GM15510 (cell line): Measurements from ENCODE around the gene ACSS3.

Experiments
- POLR2A ChIP-seq: IDR thresholded peaks from 3 replicates; pipeline ENCODE4 v1.6.1; 2011; ENCODE audit warnings: borderline replicate concordance; ENCODE audit not compliant: insufficient read length; ENCODE audit errors: extremely low read depth

Gene ACSS3, protein sequence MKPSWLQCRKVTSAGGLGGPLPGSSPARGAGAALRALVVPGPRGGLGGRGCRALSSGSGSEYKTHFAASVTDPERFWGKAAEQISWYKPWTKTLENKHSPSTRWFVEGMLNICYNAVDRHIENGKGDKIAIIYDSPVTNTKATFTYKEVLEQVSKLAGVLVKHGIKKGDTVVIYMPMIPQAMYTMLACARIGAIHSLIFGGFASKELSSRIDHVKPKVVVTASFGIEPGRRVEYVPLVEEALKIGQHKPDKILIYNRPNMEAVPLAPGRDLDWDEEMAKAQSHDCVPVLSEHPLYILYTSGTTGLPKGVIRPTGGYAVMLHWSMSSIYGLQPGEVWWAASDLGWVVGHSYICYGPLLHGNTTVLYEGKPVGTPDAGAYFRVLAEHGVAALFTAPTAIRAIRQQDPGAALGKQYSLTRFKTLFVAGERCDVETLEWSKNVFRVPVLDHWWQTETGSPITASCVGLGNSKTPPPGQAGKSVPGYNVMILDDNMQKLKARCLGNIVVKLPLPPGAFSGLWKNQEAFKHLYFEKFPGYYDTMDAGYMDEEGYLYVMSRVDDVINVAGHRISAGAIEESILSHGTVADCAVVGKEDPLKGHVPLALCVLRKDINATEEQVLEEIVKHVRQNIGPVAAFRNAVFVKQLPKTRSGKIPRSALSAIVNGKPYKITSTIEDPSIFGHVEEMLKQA

DNA sequence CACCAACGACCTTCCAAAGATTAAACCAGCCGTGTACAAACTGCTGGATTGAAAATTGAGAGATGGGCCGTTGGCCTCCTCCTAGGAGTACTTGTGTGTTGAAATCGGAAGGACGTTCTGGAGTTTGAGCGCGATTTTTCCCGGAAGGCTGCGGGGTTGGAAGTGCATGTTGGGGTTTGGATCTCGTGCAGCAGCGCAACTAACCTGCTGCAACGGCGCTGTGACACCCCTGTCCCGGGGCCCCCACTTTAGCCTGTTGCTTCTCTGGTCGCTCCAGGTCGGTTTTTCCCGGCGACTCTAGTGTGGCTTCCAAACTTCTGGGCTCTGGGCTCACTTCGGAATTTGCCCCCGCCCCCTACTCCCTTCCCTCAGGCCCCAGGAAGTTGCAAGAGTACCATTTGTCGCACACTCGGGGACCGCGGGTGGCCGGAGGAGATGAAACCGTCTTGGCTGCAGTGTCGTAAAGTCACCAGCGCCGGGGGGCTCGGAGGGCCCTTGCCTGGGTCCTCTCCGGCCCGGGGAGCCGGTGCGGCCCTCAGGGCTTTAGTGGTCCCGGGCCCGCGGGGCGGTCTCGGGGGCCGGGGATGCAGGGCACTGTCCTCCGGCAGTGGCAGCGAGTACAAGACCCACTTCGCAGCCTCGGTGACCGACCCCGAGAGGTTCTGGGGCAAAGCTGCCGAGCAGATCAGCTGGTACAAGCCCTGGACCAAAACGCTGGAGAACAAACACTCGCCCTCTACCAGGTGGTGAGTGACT, at the start of gene ACSS3:
Gene ACSS3 (plus strand): TSS at position 394 of the 756 bp plus-strand sequence. CDS start 42 bp downstream, at position 436.
- TF ChIP-seq POLR2A, result no peak

DNA sequence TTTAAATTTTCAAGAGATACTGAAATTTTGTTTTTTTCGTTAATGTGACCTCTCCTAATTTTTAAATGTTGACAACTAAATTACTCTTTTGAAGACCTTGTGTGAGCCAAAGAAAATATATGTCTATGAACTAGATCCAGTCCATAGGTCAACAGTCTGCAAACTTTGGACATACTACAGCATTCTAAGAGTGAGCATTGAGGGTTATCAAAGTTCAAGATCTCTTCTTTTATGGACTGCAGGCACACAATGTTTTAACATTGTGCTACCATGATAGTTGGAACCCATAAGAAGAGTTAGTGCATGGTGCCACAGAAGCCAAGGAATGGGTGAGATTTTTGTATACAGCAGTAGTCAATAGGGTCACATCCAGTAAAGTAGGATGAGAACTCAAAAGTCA, 43.0 kb upstream of the ACSS3 start:
- no peak for TF ChIP-seq POLR2A

DNA sequence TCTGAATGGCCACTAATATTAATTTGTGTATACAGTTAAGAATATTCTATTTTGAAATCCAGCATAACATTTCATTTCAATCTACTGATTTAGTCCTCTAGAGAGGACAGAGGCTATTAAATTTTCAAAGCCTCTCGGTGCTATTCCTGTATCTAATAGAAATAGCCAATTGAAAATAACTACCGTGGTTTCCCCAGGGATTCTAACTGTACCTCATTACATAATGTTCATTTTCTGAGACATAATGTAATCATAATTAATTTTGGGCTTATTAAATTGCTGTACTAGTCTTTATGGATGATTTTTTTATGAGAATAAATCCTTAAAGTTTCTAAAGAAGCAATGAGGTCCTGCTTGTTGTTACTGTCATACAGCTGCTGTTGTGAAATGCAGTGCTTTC, 38.6 kb upstream of the ACSS3 start:
- TF ChIP-seq POLR2A, result no peak

DNA sequence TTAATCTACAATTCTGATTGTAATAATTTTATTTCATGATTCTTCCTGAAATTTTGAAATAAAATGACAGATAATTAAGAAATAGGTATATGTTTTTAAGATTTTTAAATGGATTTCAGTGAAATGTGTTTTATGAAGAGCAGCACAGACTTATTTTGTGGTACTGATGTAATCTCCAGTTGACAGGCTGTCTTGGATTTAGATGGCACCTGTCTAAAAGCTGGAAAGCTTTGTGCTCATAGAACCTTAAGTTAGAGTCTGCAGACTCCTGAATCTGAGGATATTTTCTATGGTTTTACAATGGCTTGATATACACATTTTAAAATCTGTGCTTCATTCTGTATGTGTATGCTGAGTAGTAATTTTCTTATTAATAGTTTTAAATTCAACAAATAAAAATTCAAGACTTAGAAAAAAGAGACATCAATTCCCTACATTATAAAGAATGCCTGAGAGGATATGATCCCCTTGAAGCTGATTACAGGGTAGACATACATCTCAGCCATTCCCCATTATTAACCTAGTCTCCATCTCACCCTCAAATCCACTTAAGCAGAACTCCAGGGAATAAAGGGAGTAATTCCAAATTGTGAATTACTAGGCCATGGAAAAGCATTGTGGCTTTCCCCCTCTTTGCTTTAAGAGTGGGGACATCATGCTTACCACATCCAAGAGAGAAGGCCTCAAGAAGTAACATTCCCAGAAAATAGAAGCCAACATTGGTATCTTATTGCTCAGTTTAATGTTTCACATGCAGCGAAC, 33.7 kb upstream of the ACSS3 start:
- no peak for TF ChIP-seq POLR2A

DNA sequence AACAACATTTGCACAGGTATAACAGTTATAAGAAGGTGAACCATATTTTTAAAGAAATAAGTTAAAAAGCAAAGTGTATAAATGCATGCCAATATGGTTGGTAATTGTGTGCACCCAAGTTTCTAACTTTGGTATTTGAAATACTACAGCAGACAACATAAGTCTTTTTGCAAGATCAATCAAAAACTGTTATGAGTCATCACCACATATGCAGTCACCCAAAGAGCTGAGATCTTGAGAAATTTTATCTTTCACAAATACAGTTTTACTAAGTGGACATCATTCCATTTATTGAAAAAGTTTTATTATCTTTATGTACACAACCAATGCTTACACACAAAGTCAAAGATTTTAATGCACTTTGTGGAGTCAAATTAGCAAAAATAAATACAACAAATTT, 7.0 kb upstream of the ACSS3 start:
- TF ChIP-seq POLR2A, result no peak

DNA sequence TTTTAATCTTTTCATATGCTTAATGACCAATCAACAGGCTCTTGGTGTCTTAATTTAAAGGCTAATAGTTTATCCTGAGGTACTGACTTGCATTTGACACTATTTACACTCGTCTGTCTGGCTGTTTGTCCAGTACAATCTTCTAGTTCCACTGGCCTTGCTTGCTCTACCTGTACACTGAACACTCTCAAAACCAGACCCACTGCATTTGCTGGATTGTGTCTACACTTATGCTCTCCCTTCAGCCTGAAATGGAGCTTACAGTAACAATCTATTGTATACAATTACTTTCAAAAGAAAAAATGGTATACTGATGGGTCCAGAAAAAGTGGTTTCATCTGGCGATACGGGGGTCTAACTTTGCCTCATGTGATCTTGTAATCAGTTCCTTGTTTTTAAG, 2.3 kb upstream of the ACSS3 start:
- no peak for TF ChIP-seq POLR2A

DNA sequence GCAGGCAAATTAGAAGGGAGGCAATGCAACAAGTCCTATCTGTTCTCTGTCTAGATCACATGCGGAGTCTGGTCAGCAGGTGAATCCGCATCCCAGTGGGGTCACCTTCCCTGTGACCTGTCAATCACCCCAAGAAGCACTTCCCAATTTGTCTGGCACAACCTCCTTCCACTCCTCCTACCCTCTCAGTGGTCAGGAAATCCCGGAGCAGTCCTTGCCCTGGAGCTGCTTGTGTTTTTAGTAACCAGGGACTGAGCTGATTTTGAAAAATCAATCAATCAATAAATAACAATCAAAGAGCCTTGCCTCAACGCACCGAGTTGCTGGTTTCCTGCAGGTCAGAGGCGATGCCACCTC, 572 bp upstream of the ACSS3 start:
- TF ChIP-seq POLR2A, result no peak

DNA sequence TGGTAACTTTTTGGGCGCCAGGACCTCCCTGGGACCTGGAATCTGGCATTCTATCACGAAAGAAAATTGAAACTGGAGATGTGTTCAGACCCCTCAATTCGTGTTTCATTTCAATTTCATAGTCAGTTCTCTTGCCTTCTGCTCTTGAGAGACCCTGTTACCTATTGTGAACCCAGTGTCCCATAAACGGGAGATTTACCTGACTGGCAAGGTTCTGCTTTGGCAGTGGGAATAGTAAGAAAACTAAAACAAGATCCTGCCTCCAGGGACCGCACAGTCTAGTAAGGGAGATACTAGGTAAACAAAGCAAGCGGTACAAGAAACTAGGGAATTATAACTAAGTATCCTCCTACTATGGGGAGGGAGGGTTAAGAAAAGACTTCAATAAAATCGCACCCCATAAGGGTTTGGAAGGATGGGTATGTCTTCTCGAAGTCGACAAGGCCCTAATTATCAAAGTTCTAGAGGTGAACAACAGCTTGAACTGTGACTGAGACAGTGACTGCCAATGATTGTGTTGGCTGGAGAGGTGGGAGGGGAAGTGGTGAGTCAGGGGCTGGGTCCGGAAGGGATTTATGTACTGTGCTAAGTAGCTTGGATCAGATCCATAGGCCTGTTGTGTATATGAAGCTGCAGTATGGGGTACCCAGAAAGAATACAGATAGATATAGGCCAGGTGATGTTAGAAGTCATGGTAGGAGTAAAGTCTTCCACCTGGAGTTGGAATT, 754 bp downstream of the ACSS3 start:
- TF ChIP-seq POLR2A, result no peak

DNA sequence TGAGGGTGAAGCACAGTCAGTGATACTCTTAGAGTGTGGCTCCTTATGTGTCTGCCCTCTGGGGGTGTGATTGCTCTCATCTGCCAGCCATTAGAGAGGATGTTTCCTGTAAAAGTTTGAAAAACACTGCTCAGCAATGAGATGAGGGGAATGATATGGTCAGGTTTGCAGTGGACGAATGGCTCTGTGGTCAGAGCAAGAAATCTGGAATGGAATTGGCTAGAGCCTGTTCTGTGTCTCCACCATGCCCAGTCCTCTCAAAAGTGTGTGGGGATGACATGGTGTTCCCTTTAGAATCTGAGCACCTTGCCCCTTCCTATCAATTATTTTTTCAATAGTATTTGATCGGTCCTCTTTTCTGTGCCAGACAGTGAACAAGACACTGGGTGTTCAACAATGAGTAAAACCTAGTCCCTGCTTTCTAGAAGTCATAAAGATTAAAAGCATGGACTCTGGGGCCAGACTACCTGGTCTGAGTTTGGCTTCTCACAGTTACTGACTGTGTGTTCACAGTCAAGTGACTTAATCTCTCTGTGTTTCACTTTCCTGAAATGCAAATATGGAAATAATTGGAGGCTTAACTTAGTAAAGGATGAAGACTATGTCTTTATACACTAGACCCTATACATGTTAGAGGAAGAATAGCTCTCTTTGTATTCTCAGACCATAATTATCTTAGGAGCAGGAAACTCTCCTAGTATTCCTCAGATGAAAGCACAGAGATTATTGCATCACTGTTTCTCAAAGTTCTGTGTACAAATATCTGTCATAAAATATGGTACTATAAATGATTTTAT, 1.6 kb downstream of the ACSS3 start:
- no peak for TF ChIP-seq POLR2A

DNA sequence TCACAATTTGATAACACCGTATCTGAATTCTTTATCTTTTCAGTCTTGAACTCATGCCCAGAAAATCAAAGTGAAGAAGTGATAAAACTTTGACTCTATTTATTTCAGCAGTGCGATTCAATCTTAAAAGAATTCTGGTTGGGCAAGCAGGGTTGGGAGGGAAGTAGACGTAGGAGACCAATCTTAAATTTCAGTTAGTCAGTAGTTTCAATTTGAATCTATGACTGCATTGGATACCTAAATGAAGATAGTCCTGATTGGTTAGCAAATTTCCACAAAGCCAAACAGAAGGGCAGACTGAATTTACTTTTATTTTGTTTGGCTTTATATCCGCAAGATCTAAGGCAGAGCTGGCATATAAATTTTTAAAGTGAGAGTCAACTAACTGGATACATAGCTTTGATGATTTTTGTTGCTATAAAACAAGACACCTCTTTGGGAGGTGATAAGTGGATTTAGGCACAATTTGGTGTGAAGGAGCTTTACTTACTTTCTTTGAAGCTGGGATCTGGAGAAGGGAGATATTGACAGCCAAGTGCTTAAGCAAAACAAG, 2.6 kb downstream of the ACSS3 start:
- no peak for TF ChIP-seq POLR2A

DNA sequence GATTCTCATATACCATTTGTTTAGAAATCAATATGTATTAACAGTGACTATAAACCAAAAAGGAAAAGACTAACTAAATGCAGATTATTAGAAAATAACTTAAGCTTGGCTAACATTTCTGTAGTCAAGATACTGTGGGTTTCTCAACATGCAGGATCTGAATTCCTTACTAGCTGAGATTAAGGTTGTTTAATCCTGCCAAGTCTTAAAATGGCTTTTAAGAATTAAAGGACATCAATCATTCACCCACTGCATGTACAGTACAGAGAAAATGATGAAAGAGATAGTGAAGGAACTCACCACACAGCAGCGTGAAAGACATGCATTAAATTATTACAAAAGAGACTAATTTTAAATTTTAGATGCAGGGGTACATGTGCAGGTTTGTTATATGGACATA, 3.8 kb downstream of the ACSS3 start:
- TF ChIP-seq POLR2A, result no peak

DNA sequence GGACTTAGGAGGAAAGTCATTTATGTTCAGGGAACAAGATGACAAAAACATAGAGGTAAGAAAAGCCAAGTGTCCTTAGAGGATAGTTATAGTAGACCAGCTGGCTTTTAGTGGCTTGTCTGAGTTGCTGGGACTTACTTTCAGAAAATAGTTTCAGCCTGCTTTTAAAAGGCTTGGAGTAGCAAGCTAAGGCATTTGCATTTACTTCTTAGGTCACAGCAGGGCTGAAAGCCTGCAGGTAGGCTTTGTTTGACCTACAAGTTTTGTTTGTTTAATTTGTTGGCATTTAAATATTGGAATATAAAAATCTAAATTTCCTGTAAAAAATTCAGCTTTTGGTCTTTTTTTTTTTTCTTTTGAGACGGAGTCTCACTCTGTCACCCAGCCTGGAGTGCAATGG, 5.1 kb downstream of the ACSS3 start:
- no peak for TF ChIP-seq POLR2A

DNA sequence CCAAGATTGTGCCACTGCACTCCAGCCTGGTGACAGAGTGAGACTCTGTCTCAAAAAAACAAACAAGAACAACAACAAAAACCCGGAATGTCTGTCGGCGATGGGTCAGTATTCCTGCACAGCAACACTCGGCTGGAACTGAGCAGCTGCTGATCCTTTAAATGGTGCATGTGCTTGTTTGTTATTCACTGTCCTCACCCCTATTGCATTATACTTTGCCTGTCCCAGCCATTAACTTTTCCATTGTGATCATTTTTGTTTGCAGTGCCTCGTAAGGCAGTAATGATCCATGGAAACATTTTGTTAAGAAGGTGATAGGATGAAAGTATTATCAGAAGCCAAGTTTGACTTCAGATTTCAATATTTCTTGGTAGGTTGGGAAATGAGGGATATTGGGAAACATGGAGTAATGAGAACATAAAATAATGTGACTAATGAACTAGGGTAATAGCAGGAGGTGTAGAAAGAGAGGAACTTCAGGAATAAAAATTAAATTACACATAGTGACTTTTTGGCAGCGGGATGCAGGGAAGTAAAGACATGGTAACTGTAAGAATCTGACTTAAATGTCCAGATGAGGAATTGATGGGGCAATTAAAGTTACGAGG, 6.1 kb downstream of the ACSS3 start:
- no peak for TF ChIP-seq POLR2A

DNA sequence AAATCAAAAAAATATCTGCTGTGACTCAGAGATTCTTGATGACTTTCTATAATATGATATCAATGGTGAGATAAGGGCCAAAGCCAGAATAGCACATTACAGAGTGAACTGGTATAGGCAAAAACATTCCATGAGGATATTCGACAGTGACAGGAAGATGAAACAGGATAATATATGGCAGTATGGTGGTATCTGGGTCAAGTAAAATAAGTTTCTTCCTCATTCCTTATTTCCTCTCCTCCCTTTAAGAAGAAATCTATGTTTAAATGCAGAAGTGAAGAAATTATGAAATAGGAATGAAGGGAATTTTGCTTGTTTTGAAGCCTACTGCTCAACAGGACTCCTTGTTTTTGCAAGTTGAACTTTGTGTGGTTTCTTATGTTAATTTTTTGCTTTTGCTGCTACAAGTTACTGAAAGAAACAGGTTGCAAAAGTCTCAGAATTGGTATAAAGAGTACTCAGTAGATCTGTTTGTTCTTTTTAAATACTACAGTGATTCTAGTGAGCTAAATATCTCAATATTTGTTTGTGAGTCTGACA, 7.0 kb downstream of the ACSS3 start:
- TF ChIP-seq POLR2A, result no peak
